SU-DHL-6 (cell line): ENCODE measurements around the gene EMID1.
"Not testable (repeated sequence)": the region's sequence is repeated elsewhere in the genome, so short reads cannot be mapped to it uniquely, and the experiment has no call there.

ENCODE experiments used
- EZH2phosphoT487 ChIP-seq: fragments of 200-600 bp; sonication (generic), shearing (Covaris generic); conservative IDR thresholded peaks from 2 replicates; pipeline ENCODE4 v1.6.1; 2018; ENCODE audit warnings: mild to moderate bottlenecking, antibody characterized with exemption, low read length, moderate library complexity, mixed read lengths
- TF ChIP-seq, protein P1 (sequence below): fragments of 200-600 bp; sonication (generic); IDR thresholded peaks from one replicate; pipeline ENCODE4 v1.5.1; 2017; ENCODE audit warnings: antibody characterized with exemption, mild to moderate bottlenecking, low read length, moderate library complexity; ENCODE audit not compliant: insufficient read depth, poor library complexity, severe bottlenecking

DNA sequence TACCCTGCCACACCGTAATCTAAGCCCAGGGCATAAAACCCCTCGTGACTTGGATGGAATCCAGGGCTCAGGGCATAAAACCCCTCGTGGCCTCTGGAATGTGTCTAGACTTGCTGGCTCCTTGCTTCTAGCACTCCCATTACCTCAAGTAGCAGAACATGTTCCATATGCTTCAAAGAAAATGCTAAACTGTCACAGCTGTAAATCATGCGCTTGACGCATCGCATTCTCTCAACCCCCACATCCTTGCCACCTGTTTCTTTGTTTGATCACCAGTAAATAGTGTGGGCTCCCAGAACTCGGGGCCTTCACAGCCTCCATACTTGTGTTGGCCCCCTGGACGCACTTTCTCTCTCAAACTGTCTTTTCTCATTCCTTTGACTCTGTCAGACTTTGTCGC lies 34.8 kb downstream of the EMID1 start:
- TF ChIP-seq, protein P1, sequence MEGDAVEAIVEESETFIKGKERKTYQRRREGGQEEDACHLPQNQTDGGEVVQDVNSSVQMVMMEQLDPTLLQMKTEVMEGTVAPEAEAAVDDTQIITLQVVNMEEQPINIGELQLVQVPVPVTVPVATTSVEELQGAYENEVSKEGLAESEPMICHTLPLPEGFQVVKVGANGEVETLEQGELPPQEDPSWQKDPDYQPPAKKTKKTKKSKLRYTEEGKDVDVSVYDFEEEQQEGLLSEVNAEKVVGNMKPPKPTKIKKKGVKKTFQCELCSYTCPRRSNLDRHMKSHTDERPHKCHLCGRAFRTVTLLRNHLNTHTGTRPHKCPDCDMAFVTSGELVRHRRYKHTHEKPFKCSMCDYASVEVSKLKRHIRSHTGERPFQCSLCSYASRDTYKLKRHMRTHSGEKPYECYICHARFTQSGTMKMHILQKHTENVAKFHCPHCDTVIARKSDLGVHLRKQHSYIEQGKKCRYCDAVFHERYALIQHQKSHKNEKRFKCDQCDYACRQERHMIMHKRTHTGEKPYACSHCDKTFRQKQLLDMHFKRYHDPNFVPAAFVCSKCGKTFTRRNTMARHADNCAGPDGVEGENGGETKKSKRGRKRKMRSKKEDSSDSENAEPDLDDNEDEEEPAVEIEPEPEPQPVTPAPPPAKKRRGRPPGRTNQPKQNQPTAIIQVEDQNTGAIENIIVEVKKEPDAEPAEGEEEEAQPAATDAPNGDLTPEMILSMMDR = not testable (repeated sequence)
- TF ChIP-seq EZH2phosphoT487 = not testable (repeated sequence)
